Retina (tissue), 1 donor: ENCODE results near the gene PLEKHA5.
"Not testable (repeated sequence)": the region's sequence is repeated elsewhere in the genome, so short reads cannot be mapped to it uniquely, and the experiment has no call there.

Source experiments
- DNase-seq: peaks from one replicate; pipeline ENCODE4 v3.0.0-alpha.2; 2016

PLEKHA5 gene

DNA sequence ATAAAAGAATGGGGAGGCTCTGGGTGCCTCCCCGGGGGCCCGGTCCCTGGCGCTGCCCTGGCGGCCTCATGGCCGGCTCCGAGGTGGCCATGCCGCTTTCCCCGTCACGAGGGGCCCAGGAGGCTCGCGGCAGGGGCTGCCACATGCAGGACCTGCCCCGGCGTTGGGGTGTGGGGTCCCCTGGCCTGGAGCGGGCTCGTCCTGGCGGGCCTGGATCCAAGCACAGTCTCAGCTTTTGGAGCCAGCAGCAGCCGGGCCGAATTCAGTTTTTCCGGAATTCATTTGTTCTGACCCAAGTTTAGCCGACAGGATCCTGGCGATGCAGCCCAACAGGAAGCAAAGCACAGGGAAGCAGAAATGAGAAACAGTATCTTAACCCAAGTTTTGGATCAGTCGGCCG lies 283.3 kb downstream of the PLEKHA5 start:
- no peak for DNase-seq

DNA sequence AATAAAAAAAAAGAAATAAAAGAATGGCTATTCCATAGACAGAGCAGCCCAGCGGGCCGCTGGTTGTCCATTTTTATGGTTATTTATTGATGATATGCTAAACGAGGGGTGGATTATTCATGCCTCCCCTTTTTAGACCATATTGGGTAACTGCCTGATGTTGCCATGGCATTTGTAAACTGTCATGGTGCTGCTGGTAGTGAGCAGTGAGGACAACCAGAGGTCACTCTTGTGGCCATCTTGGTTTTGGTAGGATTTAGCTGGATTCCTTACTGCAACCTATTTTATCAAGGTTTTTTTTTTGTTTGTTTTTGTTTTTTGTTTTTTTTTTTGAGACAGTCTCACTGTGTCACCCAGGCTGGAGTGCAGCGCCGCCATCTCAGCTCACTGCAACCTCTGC lies 284.0 kb downstream of the PLEKHA5 start:
- not testable (repeated sequence) for DNase-seq

DNA sequence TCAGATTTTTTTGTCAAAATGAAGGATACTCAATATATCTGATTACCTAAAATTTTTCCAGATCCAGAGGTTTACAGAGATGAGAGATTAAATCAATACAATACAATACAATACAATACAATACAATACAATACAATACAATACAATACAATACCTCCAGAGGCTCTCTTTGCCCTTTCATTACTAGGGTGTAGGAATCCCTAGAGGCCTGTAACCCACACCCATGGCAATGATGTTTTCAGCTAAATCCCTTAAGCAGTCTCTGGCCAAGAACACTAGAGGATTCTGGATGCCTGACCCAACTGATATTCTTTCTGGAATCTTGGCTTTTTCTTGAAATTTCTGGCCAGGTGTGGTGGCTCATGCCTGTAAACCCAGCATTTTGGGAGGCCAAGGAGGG lies 286.0 kb downstream of the PLEKHA5 start:
- DNase-seq, result no peak

DNA sequence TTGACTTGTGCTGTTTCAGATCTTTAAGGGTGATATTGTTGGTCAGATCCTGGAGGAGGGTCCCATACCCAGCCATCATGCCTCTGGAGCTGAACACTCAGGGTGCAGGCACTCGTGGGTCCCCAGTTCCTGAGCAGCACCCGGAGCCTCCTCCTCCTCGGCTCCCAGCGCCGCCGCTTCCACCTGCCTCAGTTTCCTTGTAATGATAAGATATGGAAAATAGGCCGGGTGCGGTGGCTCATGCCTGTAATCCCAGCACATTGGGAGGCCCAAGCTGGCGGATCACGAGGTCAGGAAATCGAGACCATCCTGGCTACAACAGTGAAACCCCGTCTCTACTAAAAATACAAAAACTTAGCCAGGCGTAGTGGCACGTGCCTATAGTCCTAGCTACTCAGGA lies 289.6 kb downstream of the PLEKHA5 start:
- no peak for DNase-seq

DNA sequence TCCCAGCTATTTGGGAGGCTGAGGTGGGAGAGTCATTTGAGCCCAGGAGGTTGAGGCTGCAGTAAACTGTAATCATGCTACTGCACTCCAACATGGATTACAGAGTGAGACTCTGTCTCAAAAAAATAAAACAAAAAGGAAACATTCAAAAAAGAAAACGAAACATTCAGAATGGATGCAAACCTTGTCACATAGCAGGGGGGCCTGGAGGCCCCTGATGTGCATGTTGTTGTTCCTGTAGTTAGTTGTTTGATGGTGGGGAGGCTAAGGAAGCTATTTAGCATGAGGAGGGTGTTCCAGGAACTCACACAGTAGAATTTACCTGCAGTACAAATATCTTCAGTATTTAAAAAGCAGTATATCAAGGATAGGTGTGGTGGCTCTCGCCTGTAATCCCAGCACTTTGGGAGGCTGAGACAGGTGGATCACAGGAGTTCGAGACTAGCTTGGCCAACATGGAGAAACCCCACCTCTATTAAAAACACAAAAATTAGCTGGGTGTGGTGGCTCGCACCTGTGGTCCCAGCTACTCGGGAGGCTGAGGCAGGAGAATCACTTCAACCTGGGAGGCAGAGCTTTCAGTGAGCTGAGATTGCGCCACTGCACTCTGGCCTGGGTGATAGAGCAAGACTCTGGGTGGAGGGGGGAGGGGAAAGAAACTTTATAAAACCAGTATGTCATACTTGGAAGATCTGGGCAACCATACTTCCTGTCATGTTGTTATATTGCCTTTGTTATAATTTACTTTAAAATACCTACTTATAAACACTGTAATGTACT lies 292.2 kb downstream of the PLEKHA5 start:
- no peak for DNase-seq

DNA sequence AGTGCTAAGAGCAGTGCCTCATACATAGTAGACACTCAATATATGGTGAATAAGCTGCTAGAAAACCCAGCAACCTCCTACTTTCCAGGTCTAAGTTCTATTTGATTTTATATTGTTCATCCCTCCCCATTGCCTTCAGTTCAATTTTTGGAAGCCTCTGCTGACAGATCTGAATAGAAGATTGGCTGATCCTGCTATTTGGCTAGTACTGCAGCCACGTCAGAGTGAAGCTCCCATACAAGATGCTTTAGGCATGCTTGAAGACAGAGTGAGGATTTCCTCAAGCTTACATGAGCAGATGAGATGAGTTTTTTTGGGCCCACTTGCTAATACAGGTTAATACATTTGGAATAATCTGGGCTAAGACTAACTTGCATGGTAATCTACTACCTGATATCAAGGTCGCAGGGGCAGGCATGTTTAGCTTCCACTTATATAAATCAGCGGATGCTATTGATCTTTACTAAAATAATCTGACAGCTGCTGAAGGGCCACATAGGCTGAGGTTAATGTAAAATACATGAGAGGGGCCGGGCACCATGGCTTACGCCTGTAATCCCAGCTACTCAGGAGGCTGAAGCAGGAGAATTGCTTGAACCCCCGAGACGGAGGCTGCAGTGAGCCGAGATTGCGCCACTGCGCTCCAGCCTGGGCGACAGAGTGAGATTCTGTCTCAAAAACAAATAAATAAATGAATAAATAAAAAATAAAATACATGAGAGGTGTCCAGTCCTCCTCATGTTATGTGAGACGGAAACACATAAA lies 293.8 kb downstream of the PLEKHA5 start:
- DNase-seq, result no peak
